Suprapubic skin (tissue), 3 donors: ENCODE measurements around the gene CACNB4.

ENCODE experiments used
- CTCF ChIP-seq, 2 donors: fragments of 200-600 bp in 1 of 2; fragments of 450-650 bp in 1 of 2; sonication (generic) in 1 of 2; IDR thresholded peaks; one replicate each; pipeline ENCODE4 v1.5.1; 2016 to 2019; ENCODE audit warnings: antibody characterized with exemption in 2 of 2, mild to moderate bottlenecking in 1 of 2, moderate library complexity in 1 of 2
- POLR2A ChIP-seq, 2 donors: fragments of 450-650 bp; IDR thresholded peaks; one replicate each; pipeline ENCODE4 v1.6.1; 2017; ENCODE audit warnings: antibody characterized with exemption in 2 of 2, mild to moderate bottlenecking in 2 of 2, moderate library complexity in 2 of 2

- TF ChIP-seq CTCF (IDR thresholded peaks at IDR 0.05) (peak; percentile 79 to 94), POLR2A (IDR thresholded peaks at IDR 0.05) (no peak)
Observed at GRCh38 chr2:152025678-152026287, 73.1 kb downstream of the CACNB4 start.
